Mucosa of descending colon (tissue), 3 donors: ENCODE results near the gene S100A12. TPM values are rescaled to one million over a fixed set of nuclear protein-coding genes. Genes with fewer than 3 reads are reported as not detected.

Experiments used
- ATAC-seq: fragments of 200-7000 bp; cut with Tn5 transposase; one replicate; pipeline ENCODE4 v1.9.1; 2020; ENCODE audit warnings: mild to moderate bottlenecking, moderate library complexity
- DNase-seq, 3 donors: peaks; one replicate each; pipeline ENCODE4 v3.0.0-alpha.2; 2020
- H3K36me3 ChIP-seq: fragments of 200-600 bp; one replicate; pipeline ENCODE4 v1.8.0; 2021; ENCODE audit warnings: low read depth, mild to moderate bottlenecking
- H3K4me1 ChIP-seq: fragments of 200-600 bp; one replicate; pipeline ENCODE4 v1.8.0; 2021; ENCODE audit warnings: low read depth, mild to moderate bottlenecking
- H3K4me3 ChIP-seq: fragments of 200-600 bp; one replicate; pipeline ENCODE4 v1.8.0; 2021; ENCODE audit warnings: mild to moderate bottlenecking
- H3K9me3 ChIP-seq: fragments of 200-600 bp; one replicate; pipeline ENCODE4 v1.8.0; 2021; ENCODE audit warnings: mild to moderate bottlenecking
- intact Hi-C, 2 donors: fragments of 100-400 bp; cut with DNase I in 1 of 2; cut with micrococcal nuclease in 1 of 2; formaldehyde crosslinking; loops; one replicate each; pipeline versions ENCODE4 v1.11.0 to v1.11.1; 2022; cut with DNase I, micrococcal nuclease
- total RNA-seq, 3 donors: library from RNA; stranded (reverse); fragmentation: NEBNext Ultra II Directional in 2 of 3; extraction: Animal tissue kit (Norgen Biotek cat#: 25700) in 2 of 3; gene quantifications; one replicate each; pipeline versions ENCODE4 v1.2.1 to v1.2.4, GENCODE V29; 2021 to 2023
- TF ChIP-seq, protein P1 (sequence below): fragments of 200-600 bp; IDR thresholded peaks from one replicate; pipeline ENCODE4 v1.8.0; 2022; ENCODE audit warnings: antibody characterized with exemption, mild to moderate bottlenecking
- donor health status: DM: no; HTN: no; CAD: no; lungs with moderate emphysema.
- donor health status: DM: no; HTN: no; CAD: no.
- donor health status: DM: no; HTN: yes; CAD: no.

Gene S100A12
- total RNA-seq, 3 donors from 2014 or later: 0.87 to 1.5 TPM; not detected in 1

DNA sequence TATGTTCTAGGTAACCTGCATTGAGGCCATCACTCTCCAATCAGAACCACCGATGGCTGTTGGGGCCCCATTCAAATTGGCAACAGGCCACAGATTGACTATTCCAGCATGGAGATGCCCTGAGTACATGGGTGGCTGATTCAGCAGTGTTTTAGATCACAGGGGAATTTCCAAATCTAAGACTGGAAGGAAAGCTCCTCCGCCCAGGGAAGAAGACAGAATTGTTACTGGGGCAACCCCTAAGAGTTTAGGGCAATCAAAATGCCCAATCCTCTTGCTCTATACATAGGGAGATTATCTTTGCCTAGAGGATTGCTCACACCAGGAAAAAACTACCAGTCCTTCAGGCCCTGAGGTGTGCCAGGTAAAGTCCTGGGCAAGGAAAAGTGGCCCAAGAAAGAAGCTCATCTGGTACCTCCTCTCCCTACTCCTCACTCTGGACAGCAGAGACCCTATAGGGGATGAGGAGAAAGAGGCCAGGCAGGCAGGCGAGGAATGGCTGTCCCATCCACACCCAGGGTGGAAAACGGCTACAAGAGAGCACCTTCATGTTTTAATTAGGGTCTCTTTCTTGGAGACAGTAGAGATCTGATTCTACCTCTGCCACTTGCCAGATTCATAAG lies 9.6 kb upstream of the S100A12 start:
- no peak overlapping the region for H3K4me3 ChIP-seq
- DNase-seq (no peak), ATAC-seq (no peak)
- H3K9me3 ChIP-seq: peaks cover 3% of the 10 kb centered on the region
- intact Hi-C loops: no loop called here
- no peaks in the 10 kb centered on the region for H3K36me3 ChIP-seq
- H3K4me1 ChIP-seq: no peaks in the 10 kb centered on the region
- TF ChIP-seq, protein P1, sequence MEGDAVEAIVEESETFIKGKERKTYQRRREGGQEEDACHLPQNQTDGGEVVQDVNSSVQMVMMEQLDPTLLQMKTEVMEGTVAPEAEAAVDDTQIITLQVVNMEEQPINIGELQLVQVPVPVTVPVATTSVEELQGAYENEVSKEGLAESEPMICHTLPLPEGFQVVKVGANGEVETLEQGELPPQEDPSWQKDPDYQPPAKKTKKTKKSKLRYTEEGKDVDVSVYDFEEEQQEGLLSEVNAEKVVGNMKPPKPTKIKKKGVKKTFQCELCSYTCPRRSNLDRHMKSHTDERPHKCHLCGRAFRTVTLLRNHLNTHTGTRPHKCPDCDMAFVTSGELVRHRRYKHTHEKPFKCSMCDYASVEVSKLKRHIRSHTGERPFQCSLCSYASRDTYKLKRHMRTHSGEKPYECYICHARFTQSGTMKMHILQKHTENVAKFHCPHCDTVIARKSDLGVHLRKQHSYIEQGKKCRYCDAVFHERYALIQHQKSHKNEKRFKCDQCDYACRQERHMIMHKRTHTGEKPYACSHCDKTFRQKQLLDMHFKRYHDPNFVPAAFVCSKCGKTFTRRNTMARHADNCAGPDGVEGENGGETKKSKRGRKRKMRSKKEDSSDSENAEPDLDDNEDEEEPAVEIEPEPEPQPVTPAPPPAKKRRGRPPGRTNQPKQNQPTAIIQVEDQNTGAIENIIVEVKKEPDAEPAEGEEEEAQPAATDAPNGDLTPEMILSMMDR: no peak

DNA sequence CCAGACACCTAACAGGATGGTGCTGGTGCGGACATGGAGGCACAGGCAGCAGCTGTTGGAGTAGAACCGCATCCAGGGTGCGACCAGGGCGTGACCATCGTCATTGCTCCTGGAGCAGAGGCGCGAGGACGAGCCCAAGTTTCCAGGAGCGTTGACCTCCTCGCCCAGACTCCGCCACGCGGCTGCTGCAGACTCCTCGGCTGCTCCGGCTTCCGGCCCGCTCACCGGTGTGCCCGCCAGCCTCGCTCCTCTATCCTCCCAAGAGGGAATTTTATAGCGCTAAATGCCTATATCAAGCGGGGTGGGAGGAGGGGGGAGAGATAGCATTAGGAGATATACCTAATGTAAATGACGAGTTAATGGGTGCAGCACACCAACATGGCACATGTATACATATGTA lies 5.3 kb upstream of the S100A12 start:
- no peak for ATAC-seq
- intact Hi-C loops: no loop called here
- DNase-seq: no peak
- Histone ChIP-seq H3K4me1 (no peaks in the 10 kb centered on the region), H3K36me3 (no peaks in the 10 kb centered on the region), H3K9me3 (peaks cover 3% of the 10 kb centered on the region), H3K4me3 (no peak overlapping the region)
- TF ChIP-seq, protein P1: no peak

DNA sequence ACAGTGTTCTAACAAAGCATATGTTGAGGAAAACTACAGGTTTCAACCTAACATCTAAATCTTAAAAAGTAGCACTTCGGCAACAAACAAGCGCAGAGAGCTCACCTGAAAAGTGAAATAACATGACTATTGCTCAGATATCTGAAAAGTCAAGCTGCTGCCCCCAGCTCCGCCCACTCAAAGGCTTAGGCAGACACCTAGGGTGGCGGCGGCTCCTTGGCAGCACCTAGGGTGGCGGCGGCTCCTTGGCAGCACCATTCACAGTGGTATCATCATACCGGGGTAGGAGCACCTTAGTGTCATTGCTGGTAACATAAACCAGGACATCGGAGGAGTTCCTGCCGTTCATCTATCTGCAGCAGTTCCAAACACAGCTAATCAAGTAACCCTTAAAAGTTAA lies 4.2 kb upstream of the S100A12 start:
- intact Hi-C loops: no loop called here
- Histone ChIP-seq H3K36me3 (no peaks in the 10 kb centered on the region), H3K4me3 (no peak overlapping the region), H3K9me3 (peaks cover 3% of the 10 kb centered on the region), H3K4me1 (no peaks in the 10 kb centered on the region)
- ATAC-seq (no peak), DNase-seq (no peak)
- TF ChIP-seq, protein P1: no peak

DNA sequence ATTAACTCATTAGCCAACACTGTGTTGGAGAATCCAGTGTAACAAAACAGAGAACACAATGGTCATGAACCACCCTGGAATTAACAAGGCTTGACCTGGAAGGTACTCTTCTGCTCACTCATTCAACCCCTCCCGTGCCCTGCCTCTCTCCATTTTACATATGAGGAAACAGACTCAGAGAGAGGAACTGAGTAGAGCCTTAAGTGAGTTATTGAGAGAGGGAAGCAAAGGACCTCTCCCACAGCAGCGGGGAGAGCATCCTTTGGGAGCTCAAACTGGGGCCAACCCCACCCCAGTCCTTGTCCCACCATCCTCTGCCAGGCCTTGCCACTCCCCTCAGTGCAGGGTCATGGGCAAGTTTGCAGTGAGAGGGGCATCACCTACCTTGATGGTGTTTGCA lies 1.4 kb downstream of the S100A12 start:
- Histone ChIP-seq H3K9me3 (no peaks in the 10 kb centered on the region), H3K4me1 (no peaks in the 10 kb centered on the region), H3K4me3 (no peak overlapping the region), H3K36me3 (no peaks in the 10 kb centered on the region)
- ATAC-seq (no peak), DNase-seq (no peak)
- TF ChIP-seq, protein P1: no peak
- intact Hi-C loops: no loop called here

DNA sequence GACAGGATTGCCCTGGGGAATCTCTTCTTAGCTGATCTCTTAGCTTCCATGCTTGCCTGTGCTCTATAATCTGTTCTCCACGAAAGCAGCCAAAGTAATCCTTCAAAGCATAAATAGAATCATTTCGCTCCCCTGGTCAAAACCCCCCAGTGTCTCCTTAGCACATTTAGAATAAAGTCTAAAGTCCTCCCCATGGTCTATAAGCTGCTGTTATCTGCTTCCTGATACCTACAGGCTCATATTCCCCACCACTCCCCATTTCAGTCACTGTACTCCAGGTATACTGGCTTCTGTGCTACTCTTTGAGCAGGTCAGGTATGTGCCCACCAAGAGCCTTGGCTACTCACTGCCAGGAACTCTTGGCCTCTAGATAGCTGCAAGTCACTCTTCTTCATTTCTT lies 2.9 kb downstream of the S100A12 start:
- Histone ChIP-seq H3K4me1 (no peaks in the 10 kb centered on the region), H3K36me3 (no peaks in the 10 kb centered on the region), H3K4me3 (no peak overlapping the region), H3K9me3 (no peaks in the 10 kb centered on the region)
- intact Hi-C loops: no loop called here
- no peak for ATAC-seq
- TF ChIP-seq, protein P1: no peak
- DNase-seq: no peak

DNA sequence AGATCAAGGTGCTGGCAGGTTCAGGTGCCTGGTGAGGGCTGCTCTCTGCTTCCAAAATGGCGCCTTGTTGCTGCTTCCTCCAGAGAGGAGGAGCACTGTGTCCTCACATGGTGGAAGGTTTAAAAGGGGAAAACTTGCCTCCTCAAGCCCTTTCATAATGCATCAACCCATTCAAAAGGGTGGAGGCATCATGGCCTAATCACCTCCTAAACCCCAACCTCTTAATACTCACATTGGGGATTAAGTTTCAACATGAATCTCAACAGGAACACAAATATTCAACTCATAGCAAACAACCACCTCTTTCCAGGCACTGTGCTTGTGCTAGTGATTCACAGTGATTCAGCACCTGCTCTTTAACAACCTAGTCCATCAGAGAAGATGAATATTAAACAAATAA lies 4.2 kb downstream of the S100A12 start:
- ATAC-seq: no peak
- Histone ChIP-seq H3K36me3 (no peaks in the 10 kb centered on the region), H3K9me3 (no peaks in the 10 kb centered on the region), H3K4me1 (no peaks in the 10 kb centered on the region), H3K4me3 (no peak overlapping the region)
- no peak for DNase-seq
- TF ChIP-seq, protein P1: no peak
- intact Hi-C loops: no loop called here
